Keratinocyte (primary cell): ENCODE data around the gene LAMP1.

Experiments
- EZH2 ChIP-seq: IDR thresholded peaks from one replicate; pipeline ENCODE4 v1.6.1; 2012; ENCODE audit warnings: inconsistent platforms, mild to moderate bottlenecking, low read length, moderate library complexity
- TF ChIP-seq, protein P1 (sequence below), 3 experiments: IDR thresholded peaks in 1 of 3; conservative IDR thresholded peaks in 1 of 3; optimal IDR thresholded peaks in 1 of 3; 2 replicates in 2 of 3; 3 replicates in 1 of 3; pipeline versions ENCODE3 to v1.5.1; 2011; ENCODE audit warnings: low read length in 3 of 3, mild to moderate bottlenecking in 3 of 3, moderate library complexity in 2 of 3, control low read depth in 1 of 3, inconsistent platforms in 1 of 3; ENCODE audit not compliant: insufficient read depth in 2 of 3; ENCODE audit errors: extremely low read depth in 1 of 3

DNA sequence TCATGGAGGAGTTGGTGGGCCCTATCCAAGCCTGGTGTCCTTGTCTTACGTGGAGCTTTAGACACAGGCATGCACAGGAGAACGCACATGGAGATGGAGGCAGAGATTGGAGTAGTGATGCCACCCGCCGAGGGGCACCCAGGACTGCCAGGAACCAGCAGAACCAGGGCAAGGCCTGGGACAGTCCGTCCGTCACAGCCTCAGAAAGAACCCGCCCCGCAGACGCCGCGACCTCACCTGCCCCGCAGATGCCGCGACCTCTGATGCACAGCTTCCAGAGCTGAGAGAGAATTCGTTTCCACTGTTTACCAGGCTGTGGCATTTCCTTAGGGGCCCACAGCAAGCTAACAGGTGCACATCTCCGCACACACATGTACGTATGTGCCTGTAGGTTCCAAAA is 51.6 kb downstream of the LAMP1 start:
- TF ChIP-seq, protein P1, sequence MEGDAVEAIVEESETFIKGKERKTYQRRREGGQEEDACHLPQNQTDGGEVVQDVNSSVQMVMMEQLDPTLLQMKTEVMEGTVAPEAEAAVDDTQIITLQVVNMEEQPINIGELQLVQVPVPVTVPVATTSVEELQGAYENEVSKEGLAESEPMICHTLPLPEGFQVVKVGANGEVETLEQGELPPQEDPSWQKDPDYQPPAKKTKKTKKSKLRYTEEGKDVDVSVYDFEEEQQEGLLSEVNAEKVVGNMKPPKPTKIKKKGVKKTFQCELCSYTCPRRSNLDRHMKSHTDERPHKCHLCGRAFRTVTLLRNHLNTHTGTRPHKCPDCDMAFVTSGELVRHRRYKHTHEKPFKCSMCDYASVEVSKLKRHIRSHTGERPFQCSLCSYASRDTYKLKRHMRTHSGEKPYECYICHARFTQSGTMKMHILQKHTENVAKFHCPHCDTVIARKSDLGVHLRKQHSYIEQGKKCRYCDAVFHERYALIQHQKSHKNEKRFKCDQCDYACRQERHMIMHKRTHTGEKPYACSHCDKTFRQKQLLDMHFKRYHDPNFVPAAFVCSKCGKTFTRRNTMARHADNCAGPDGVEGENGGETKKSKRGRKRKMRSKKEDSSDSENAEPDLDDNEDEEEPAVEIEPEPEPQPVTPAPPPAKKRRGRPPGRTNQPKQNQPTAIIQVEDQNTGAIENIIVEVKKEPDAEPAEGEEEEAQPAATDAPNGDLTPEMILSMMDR (optimal IDR thresholded peaks at IDR 0.05 in 1 of 3, IDR thresholded peaks at IDR 0.05 in 1 of 3, conservative IDR thresholded peaks at IDR 0.05 in 1 of 3; ENCODE audit: extremely low read depth in 1 of 3, insufficient read depth in 2 of 3, low read length in 3 of 3): no peak
- no peak for TF ChIP-seq EZH2
